Stimulated activated naive B cell treated with anti-CD40 and anti-IgM and Interleukin-4, amounts not matched to agents 10 μg/mL and 1 μg/mL and 100 μg/mL, for 72 hours (primary cell): ENCODE results near the gene PARVG.
A peak's percentile ranks its signal among the peaks of the same experiment; 100 is the strongest.

ENCODE experiments used
- ATAC-seq, 2 donors: fragments of 150-1000 bp; cut with Tn5 transposase; replicated peaks; 2 replicates each; pipeline ENCODE4 v1.10.0; 2021; ENCODE audit warnings: moderate library complexity in 1 of 2
- DNase-seq: peaks from one replicate; pipeline ENCODE4 v3.0.0; 2021
- H3K27ac Mint-ChIP-seq: one replicate; pipeline ENCODE4 v1.8.0; 2022; ENCODE audit warnings: mild to moderate bottlenecking, mixed read lengths
- H3K27me3 Mint-ChIP-seq, 2 donors: one replicate each; pipeline ENCODE4 v1.8.0; 2022; ENCODE audit warnings: mixed read lengths in 2 of 2
- H3K36me3 Mint-ChIP-seq, 2 donors: one replicate each; pipeline ENCODE4 v1.8.0; 2022; ENCODE audit warnings: mixed read lengths in 2 of 2, mild to moderate bottlenecking in 1 of 2
- H3K4me1 Mint-ChIP-seq, 2 donors: one replicate each; pipeline ENCODE4 v1.8.0; 2022; ENCODE audit warnings: mixed read lengths in 2 of 2, mild to moderate bottlenecking in 1 of 2
- H3K4me3 Mint-ChIP-seq, 2 donors: one replicate each; pipeline ENCODE4 v1.8.0; 2022; ENCODE audit warnings: mild to moderate bottlenecking in 2 of 2, mixed read lengths in 2 of 2, moderate library complexity in 1 of 2
- H3K9me3 Mint-ChIP-seq, 2 donors: one replicate each; pipeline ENCODE4 v1.8.0; 2022; ENCODE audit warnings: mixed read lengths in 2 of 2, mild to moderate bottlenecking in 1 of 2

PARVG gene

DNA sequence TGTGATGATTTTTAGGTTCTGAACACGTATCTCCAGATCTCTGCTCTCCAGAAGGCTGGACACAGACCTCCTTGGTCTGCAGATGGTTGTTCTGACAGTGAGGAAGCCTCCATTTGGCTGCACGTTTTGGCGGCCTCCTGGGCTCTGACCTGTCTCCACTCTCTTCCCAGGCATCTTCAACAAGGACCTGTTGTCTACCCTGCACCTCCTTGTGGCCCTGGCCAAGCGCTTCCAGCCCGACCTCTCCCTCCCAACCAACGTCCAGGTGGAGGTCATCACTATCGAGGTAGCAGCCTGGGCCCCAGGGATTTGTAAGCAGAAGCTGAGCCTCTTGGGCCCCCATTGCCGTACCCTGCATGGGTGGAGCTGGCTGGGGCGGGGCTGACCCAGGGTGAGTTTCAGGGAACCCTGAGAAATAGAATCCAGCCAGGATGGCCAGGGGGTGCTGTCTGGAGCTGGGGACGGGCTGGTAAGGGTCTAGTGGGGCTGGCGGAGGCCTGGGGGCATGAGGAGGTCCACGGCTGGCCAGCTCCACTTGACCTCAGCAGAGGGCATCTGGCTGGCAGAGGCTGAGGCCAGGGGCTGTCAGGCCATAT is 9.8 kb downstream of the PARVG start:
- DNase-seq (no peak), ATAC-seq (no peak)
- H3K4me3 Mint-ChIP-seq, result no peak overlapping the region
- no peaks in the 10 kb centered on the region for H3K27me3 Mint-ChIP-seq
- peaks cover 27 to 56% of the 10 kb centered on the region in 2 donors for H3K36me3 Mint-ChIP-seq
- H3K27ac Mint-ChIP-seq, result peak overlapping the region; percentile 81
- peaks cover 60 to 81% of the 10 kb centered on the region in 2 donors for H3K4me1 Mint-ChIP-seq
- H3K9me3 Mint-ChIP-seq, result peaks cover 2 to 4% of the 10 kb centered on the region in 2 donors

DNA sequence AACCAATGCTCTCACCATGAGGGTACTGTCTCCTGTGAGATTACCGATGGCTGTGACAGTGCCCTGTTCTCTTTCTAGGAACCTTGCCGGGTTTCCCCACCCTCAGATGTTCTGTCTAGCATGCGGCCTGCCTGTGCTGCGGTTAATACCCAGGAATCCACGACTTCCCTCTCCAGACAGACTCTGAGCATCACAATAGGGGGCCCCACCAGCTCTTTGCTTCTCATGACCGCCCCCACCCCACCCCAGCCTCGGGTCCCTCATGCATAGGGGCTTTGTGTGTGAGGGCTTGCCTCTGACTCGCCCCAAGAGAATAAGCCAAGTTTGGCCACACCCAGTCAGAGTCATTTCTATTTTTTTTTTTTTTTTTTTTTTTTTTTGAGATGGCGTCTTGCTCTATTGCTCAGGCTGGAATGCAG is 10.3 kb downstream of the PARVG start:
- DNase-seq, result peak; percentile 91

GRCh38 chr22:44192098-44192815 is 11.5 kb downstream of the PARVG start:
- Mint-ChIP-seq H3K36me3 (peaks cover 22 to 49% of the 10 kb centered on the region in 2 donors), H3K9me3 (peaks cover 2 to 4% of the 10 kb centered on the region in 2 donors), H3K27ac (peak overlapping the region; percentile 56), H3K4me3 (no peak overlapping the region), H3K4me1 (peaks cover 61 to 85% of the 10 kb centered on the region in 2 donors), H3K27me3 (no peaks in the 10 kb centered on the region)
- DNase-seq (no peak), ATAC-seq (no peak)

More for the DNA sequence above, 10.3 kb downstream of the PARVG start:
- ATAC-seq, result peak; percentile 89 to 91
- no peaks in the 10 kb centered on the region for H3K27me3 Mint-ChIP-seq
- H3K27ac Mint-ChIP-seq, result peak overlapping the region; percentile 81
- H3K4me3 Mint-ChIP-seq, result no peak overlapping the region
- peaks cover 27 to 57% of the 10 kb centered on the region in 2 donors for H3K36me3 Mint-ChIP-seq
- peaks cover 65 to 87% of the 10 kb centered on the region in 2 donors for H3K4me1 Mint-ChIP-seq
- H3K9me3 Mint-ChIP-seq, result peaks cover 2 to 4% of the 10 kb centered on the region in 2 donors

GRCh38 chr22:44192816-44193534 is 12.2 kb downstream of the PARVG start:
- Mint-ChIP-seq H3K27me3 (no peaks in the 10 kb centered on the region), H3K9me3 (peaks cover 2 to 4% of the 10 kb centered on the region in 2 donors), H3K27ac (peak overlapping the region; percentile 49), H3K4me1 (peaks cover 59 to 83% of the 10 kb centered on the region in 2 donors), H3K4me3 (peak overlapping the region in 1 of 2 donors; percentile 3), H3K36me3 (peaks cover 22 to 48% of the 10 kb centered on the region in 2 donors)
- ATAC-seq, result no peak
- no peak for DNase-seq

- no peak overlapping the region for H3K4me3 Mint-ChIP-seq
- no peak for DNase-seq
- H3K27ac Mint-ChIP-seq, result peak overlapping the region; percentile 38
- peaks cover 22 to 53% of the 10 kb centered on the region in 2 donors for H3K36me3 Mint-ChIP-seq
- no peak for ATAC-seq
- peaks cover 2 to 4% of the 10 kb centered on the region in 2 donors for H3K9me3 Mint-ChIP-seq
- peaks cover 56 to 78% of the 10 kb centered on the region in 2 donors for H3K4me1 Mint-ChIP-seq
- H3K27me3 Mint-ChIP-seq, result no peaks in the 10 kb centered on the region
Observed at GRCh38 chr22:44193535-44193891, 12.8 kb downstream of the PARVG start.

- Mint-ChIP-seq H3K4me3 (no peak overlapping the region), H3K27me3 (no peaks in the 10 kb centered on the region), H3K9me3 (peaks cover 2 to 4% of the 10 kb centered on the region in 2 donors), H3K27ac (no peak overlapping the region), H3K36me3 (peaks cover 29 to 57% of the 10 kb centered on the region in 2 donors), H3K4me1 (peaks cover 58 to 72% of the 10 kb centered on the region in 2 donors)
- ATAC-seq, result no peak
- DNase-seq, result no peak
Observed at GRCh38 chr22:44194569-44194968, 13.8 kb downstream of the PARVG start.

DNA sequence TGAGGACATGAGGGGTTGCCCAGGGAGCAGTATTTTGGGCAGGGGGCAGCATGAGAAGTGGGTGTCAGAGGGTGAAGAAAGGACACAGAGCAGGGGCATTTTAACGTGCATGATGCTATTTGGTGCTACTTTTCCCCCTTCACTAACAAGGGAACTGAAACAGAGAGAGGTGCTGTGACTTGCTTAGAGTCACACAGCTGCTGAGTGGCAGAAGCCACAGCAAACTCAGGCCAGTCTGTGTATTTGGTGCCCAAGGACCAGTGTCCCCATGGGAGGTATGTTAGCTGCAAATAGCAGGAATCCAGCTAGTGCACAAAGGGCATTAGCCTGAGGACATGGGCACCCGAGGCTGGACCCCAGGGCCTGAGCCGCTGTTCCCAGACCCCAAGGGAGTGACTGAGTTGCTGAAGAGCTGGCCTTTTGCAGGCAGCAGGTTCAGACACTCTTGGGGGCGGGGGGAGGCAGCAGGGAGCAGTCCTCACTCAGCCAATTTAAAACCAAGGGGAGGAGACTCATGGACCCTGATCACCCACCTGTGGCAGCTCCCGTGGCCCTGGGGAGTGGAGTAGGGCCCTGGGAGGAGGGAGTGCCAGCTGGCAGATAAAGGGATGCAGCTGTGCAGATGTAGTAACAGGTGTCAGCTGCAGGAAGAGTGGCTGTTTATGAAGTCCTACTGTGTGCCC is 14.6 kb downstream of the PARVG start:
- Mint-ChIP-seq H3K27me3 (no peaks in the 10 kb centered on the region), H3K4me1 (peaks cover 52 to 65% of the 10 kb centered on the region in 2 donors), H3K36me3 (peaks cover 34 to 60% of the 10 kb centered on the region in 2 donors), H3K27ac (peak overlapping the region; percentile 28), H3K4me3 (no peak overlapping the region), H3K9me3 (peaks cover 2 to 4% of the 10 kb centered on the region in 2 donors)
- ATAC-seq (peak; percentile 45 to 53), DNase-seq (no peak)

- H3K9me3 Mint-ChIP-seq, result peaks cover 2 to 4% of the 10 kb centered on the region in 2 donors
- H3K36me3 Mint-ChIP-seq, result peaks cover 39 to 69% of the 10 kb centered on the region in 2 donors
- no peak overlapping the region for H3K4me3 Mint-ChIP-seq
- no peak for DNase-seq
- H3K27me3 Mint-ChIP-seq, result no peaks in the 10 kb centered on the region
- peaks cover 47 to 61% of the 10 kb centered on the region in 2 donors for H3K4me1 Mint-ChIP-seq
- no peak overlapping the region for H3K27ac Mint-ChIP-seq
- ATAC-seq, result no peak
Observed at GRCh38 chr22:44196241-44196640, 15.5 kb downstream of the PARVG start.

DNA sequence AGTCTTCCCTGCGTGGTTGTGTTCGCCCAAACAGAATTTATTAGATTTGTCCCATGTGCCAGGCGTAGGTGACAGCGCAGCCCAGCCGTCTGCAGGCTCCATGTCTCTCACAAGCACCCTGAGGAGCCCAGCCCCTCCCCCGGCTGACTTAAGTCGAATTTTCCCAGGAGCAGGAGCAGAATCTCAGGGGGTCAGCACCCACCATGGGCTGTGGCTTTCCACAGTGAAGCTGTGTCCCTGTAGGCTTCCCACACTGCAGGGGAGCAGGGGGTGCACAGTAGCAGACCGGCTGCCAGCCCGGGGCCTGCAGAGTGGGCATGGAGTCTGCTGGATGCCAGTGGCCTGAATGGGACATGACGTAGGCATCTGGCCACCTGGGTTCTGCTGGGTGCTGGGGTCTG is 16.0 kb downstream of the PARVG start:
- H3K27me3 Mint-ChIP-seq, result no peaks in the 10 kb centered on the region
- peaks cover 43 to 71% of the 10 kb centered on the region in 2 donors for H3K36me3 Mint-ChIP-seq
- ATAC-seq, result no peak
- DNase-seq, result no peak
- H3K4me3 Mint-ChIP-seq, result no peak overlapping the region
- H3K4me1 Mint-ChIP-seq, result peaks cover 42 to 58% of the 10 kb centered on the region in 2 donors
- H3K27ac Mint-ChIP-seq, result no peak overlapping the region
- peaks cover 2 to 4% of the 10 kb centered on the region in 2 donors for H3K9me3 Mint-ChIP-seq

GRCh38 chr22:44197271-44197670 is 16.5 kb downstream of the PARVG start:
- ATAC-seq, result no peak
- peaks cover 47 to 73% of the 10 kb centered on the region in 2 donors for H3K36me3 Mint-ChIP-seq

GRCh38 chr22:44199164-44199563 is 18.4 kb downstream of the PARVG start:
- peaks cover 2 to 4% of the 10 kb centered on the region in 2 donors for H3K9me3 Mint-ChIP-seq
- peaks cover 40 to 65% of the 10 kb centered on the region in 2 donors for H3K36me3 Mint-ChIP-seq
- H3K4me1 Mint-ChIP-seq, result peaks cover 28 to 39% of the 10 kb centered on the region in 2 donors
- H3K27me3 Mint-ChIP-seq, result no peaks in the 10 kb centered on the region
- H3K27ac Mint-ChIP-seq, result no peak overlapping the region
- ATAC-seq, result no peak
- H3K4me3 Mint-ChIP-seq, result no peak overlapping the region
- no peak for DNase-seq

More at GRCh38 chr22:44197271-44197670, 16.5 kb downstream of the PARVG start:
- H3K4me3 Mint-ChIP-seq, result no peak overlapping the region
- H3K27me3 Mint-ChIP-seq, result no peaks in the 10 kb centered on the region
- peaks cover 40 to 53% of the 10 kb centered on the region in 2 donors for H3K4me1 Mint-ChIP-seq
- no peak for DNase-seq
- H3K9me3 Mint-ChIP-seq, result peaks cover 2 to 4% of the 10 kb centered on the region in 2 donors
- H3K27ac Mint-ChIP-seq, result no peak overlapping the region

- DNase-seq (no peak), ATAC-seq (no peak)
- H3K4me1 Mint-ChIP-seq, result peaks cover 28 to 39% of the 10 kb centered on the region in 2 donors
- no peaks in the 10 kb centered on the region for H3K27me3 Mint-ChIP-seq
- H3K27ac Mint-ChIP-seq, result no peak overlapping the region
- H3K36me3 Mint-ChIP-seq, result peaks cover 34 to 63% of the 10 kb centered on the region in 2 donors
- H3K4me3 Mint-ChIP-seq, result no peak overlapping the region
- no peaks in the 10 kb centered on the region for H3K9me3 Mint-ChIP-seq
Observed at GRCh38 chr22:44199866-44200265, 19.1 kb downstream of the PARVG start.

DNA sequence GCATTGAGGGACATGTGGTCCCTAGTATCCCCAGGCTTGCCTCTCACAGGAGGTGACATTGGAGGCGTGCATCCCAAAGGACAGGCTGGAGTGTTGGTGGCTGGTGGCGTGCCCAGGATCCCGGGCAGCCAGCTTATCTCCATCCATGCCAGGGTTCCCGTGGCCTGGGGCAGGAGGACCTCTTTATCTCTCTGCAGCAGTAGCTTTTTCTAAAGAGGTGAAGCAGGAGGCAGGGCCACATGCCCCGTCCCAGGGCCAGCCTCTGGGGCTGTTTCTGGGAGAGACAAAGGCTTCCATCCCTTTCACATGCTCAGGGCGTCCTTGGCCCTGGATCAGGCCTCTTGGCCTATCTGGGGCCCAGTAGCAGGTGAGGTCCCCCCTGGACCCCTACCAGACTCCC is 19.7 kb downstream of the PARVG start:
- no peak for ATAC-seq
- no peak for DNase-seq
- Mint-ChIP-seq H3K9me3 (no peaks in the 10 kb centered on the region), H3K27ac (no peak overlapping the region), H3K4me1 (peaks cover 25 to 39% of the 10 kb centered on the region in 2 donors), H3K36me3 (peaks cover 32 to 63% of the 10 kb centered on the region in 2 donors), H3K27me3 (no peaks in the 10 kb centered on the region), H3K4me3 (no peak overlapping the region)
